Neural cell (in vitro differentiated cells): ENCODE data around the gene NLRC5. TPM values are rescaled to one million over a fixed set of nuclear protein-coding genes. Genes with fewer than 3 reads are reported as not detected.

Experiments
- H2AFZ ChIP-seq: fragments of 200-600, 300-800 bp; sonication (generic), shearing (Covaris generic); 2 replicates; pipeline ENCODE4 v1.6.0; 2014; ENCODE audit warnings: low read depth, mild to moderate bottlenecking, antibody characterized with exemption, low read length, moderate library complexity
- H3F3A ChIP-seq: fragments of 200-600 bp; shearing (Covaris generic); 2 replicates; pipeline ENCODE4 v1.6.1; 2016; ENCODE audit warnings: mild to moderate bottlenecking, moderate library complexity, mixed read lengths, antibody characterized with exemption, low read length; ENCODE audit not compliant: insufficient read depth, poor library complexity, severe bottlenecking
- H3K27ac ChIP-seq: fragments of 200-600, 300-800 bp; sonication (generic), shearing (Covaris generic); 2 replicates; pipeline ENCODE4 v1.5.1; 2014; ENCODE audit warnings: mild to moderate bottlenecking, low read length, moderate library complexity
- H3K27me3 ChIP-seq: fragments of 300-800, 200-600 bp; sonication (generic), shearing (Covaris generic); 2 replicates; pipeline ENCODE4 v1.6.0; 2014; ENCODE audit warnings: mild to moderate bottlenecking, low read depth, low read length, moderate library complexity; ENCODE audit not compliant: insufficient read depth
- H3K36me3 ChIP-seq: fragments of 300-800, 200-600 bp; sonication (generic), shearing (Covaris generic); 2 replicates; pipeline ENCODE4 v1.5.1; 2014; ENCODE audit warnings: mild to moderate bottlenecking, antibody characterized with exemption, low read length, moderate library complexity; ENCODE audit not compliant: insufficient read depth
- H3K4me2 ChIP-seq: fragments of 300-800, 200-600 bp; sonication (generic), shearing (Covaris generic); 2 replicates; pipeline ENCODE4 v1.6.0; 2014; ENCODE audit warnings: mild to moderate bottlenecking, low read length
- H3K4me3 ChIP-seq: fragments of 300-800, 200-600 bp; sonication (generic), shearing (Covaris generic); 2 replicates; pipeline ENCODE4 v1.5.1; 2014; ENCODE audit warnings: mild to moderate bottlenecking, low read length, moderate library complexity
- H3K79me2 ChIP-seq: fragments of 200-600 bp; shearing (Covaris generic); replicated peaks from 2 replicates; pipeline ENCODE4 v1.6.0; 2014; ENCODE audit warnings: mild to moderate bottlenecking, low read length, moderate library complexity; ENCODE audit not compliant: insufficient read depth
- H3K9ac ChIP-seq: fragments of 300-800, 200-600 bp; sonication (generic), shearing (Covaris generic); 2 replicates; pipeline ENCODE4 v1.6.1; 2016; ENCODE audit warnings: mild to moderate bottlenecking, low read length, mixed read lengths
- H3K9me2 ChIP-seq: fragments of 200-600 bp; shearing (Covaris generic); 2 replicates; pipeline ENCODE4 v1.6.1; 2016; ENCODE audit warnings: mild to moderate bottlenecking, low read length, mixed read lengths; ENCODE audit not compliant: insufficient read depth
- H3K9me3 ChIP-seq: fragments of 200-600, 300-800 bp; sonication (generic), shearing (Covaris generic); 2 replicates; pipeline ENCODE4 v1.6.1; 2016; ENCODE audit warnings: mild to moderate bottlenecking, mixed run types, low read length, moderate library complexity, mixed read lengths
- H4K20me1 ChIP-seq: fragments of 200-600 bp; shearing (Covaris generic); 2 replicates; pipeline ENCODE4 v1.6.1; 2016; ENCODE audit warnings: mild to moderate bottlenecking, mixed run types; ENCODE audit not compliant: insufficient read depth
- EP300 ChIP-seq: fragments of 450-650 bp; conservative IDR thresholded peaks from 2 replicates; pipeline ENCODE4 v1.6.1; 2014; ENCODE audit warnings: antibody characterized with exemption, mild to moderate bottlenecking, moderate library complexity; ENCODE audit not compliant: poor library complexity, severe bottlenecking
- EZH2 ChIP-seq: fragments of 200-600, 300-800 bp; shearing (Covaris generic), sonication (generic); IDR thresholded peaks from 2 replicates; pipeline ENCODE4 v1.6.1; 2014; ENCODE audit warnings: antibody characterized with exemption, low read length, borderline replicate concordance, mild to moderate bottlenecking; ENCODE audit not compliant: insufficient read depth, poor library complexity, severe bottlenecking
- MXI1 ChIP-seq: fragments of 450-650 bp; conservative IDR thresholded peaks from 2 replicates; pipeline ENCODE4 v1.6.1; 2014; ENCODE audit warnings: antibody characterized with exemption, mild to moderate bottlenecking; ENCODE audit not compliant: poor library complexity, severe bottlenecking
- POLR2AphosphoS5 ChIP-seq: IDR thresholded peaks from 2 replicates; pipeline ENCODE4 v1.6.1; 2012
- RAD21 ChIP-seq: fragments of 450-650 bp; conservative IDR thresholded peaks from 2 replicates; pipeline ENCODE4 v1.6.1; 2014; ENCODE audit warnings: antibody characterized with exemption, mild to moderate bottlenecking, moderate library complexity
- SMC3 ChIP-seq: fragments of 450-650 bp; conservative IDR thresholded peaks from 2 replicates; pipeline ENCODE4 v1.6.1; 2014; ENCODE audit warnings: antibody characterized with exemption, mild to moderate bottlenecking, moderate library complexity; ENCODE audit not compliant: poor library complexity
- TAF1 ChIP-seq: IDR thresholded peaks from 2 replicates; pipeline ENCODE4 v1.6.1; 2012; ENCODE audit warnings: low read depth
- polyA plus RNA-seq: library from polyadenylated mRNA; depleted of rRNA; stranded (reverse); fragments of >200 nt; gene quantifications from 2 replicates; pipeline ENCODE4 v1.2.3, GENCODE V29; 2014
- TF ChIP-seq, protein P1 (sequence below): IDR thresholded peaks from 2 replicates; pipeline ENCODE4 v1.6.1; 2012; ENCODE audit warnings: borderline replicate concordance
- TF ChIP-seq, protein P2 (sequence below): fragments of 450-650 bp; IDR thresholded peaks from 2 replicates; pipeline ENCODE4 v1.5.1; 2014; ENCODE audit warnings: antibody characterized with exemption, mild to moderate bottlenecking, moderate library complexity; ENCODE audit not compliant: poor library complexity, severe bottlenecking

NLRC5 gene
- polyA plus RNA-seq, 1 donor from 2014 or later: not detected

DNA sequence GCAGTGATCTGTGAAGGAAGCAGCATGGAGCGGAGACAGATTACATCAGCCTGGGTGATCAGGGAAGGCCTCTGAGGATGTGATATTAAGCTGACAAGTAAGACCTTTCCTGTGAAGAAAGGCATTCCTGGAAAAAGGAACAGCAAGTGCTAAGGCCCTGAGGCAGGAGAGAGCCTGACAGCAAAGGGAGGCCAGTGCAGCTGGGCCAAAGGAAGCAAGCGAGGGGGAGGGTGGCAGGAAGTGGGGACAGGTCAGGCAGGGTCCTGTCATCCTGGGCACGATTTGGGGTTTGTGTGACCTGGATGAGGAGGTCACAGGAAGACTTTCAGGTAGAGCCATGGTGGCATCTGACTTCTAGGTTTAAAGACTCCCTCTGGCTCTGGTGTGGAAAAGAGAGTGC, 115.3 kb downstream of the NLRC5 start:
- no peak overlapping the region for H3K4me3 ChIP-seq
- H3K27me3 ChIP-seq: no peaks in the 10 kb centered on the region
- no peaks in the 10 kb centered on the region for H3K9me3 ChIP-seq
- H2AFZ ChIP-seq: no peak overlapping the region
- no peaks in the 10 kb centered on the region for H3F3A ChIP-seq
- H3K4me2 ChIP-seq: no peak overlapping the region
- H3K27ac ChIP-seq: no peak overlapping the region
- no peaks in the 10 kb centered on the region for H3K79me2 ChIP-seq
- H3K36me3 ChIP-seq: no peaks in the 10 kb centered on the region
- TF ChIP-seq POLR2AphosphoS5 (no peak), EZH2 (no peak), TAF1 (no peak), MXI1 (no peak), EP300 (no peak), RAD21 (no peak), SMC3 (no peak)
- TF ChIP-seq, protein P1, sequence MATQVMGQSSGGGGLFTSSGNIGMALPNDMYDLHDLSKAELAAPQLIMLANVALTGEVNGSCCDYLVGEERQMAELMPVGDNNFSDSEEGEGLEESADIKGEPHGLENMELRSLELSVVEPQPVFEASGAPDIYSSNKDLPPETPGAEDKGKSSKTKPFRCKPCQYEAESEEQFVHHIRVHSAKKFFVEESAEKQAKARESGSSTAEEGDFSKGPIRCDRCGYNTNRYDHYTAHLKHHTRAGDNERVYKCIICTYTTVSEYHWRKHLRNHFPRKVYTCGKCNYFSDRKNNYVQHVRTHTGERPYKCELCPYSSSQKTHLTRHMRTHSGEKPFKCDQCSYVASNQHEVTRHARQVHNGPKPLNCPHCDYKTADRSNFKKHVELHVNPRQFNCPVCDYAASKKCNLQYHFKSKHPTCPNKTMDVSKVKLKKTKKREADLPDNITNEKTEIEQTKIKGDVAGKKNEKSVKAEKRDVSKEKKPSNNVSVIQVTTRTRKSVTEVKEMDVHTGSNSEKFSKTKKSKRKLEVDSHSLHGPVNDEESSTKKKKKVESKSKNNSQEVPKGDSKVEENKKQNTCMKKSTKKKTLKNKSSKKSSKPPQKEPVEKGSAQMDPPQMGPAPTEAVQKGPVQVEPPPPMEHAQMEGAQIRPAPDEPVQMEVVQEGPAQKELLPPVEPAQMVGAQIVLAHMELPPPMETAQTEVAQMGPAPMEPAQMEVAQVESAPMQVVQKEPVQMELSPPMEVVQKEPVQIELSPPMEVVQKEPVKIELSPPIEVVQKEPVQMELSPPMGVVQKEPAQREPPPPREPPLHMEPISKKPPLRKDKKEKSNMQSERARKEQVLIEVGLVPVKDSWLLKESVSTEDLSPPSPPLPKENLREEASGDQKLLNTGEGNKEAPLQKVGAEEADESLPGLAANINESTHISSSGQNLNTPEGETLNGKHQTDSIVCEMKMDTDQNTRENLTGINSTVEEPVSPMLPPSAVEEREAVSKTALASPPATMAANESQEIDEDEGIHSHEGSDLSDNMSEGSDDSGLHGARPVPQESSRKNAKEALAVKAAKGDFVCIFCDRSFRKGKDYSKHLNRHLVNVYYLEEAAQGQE: no peak
- TF ChIP-seq, protein P2, sequence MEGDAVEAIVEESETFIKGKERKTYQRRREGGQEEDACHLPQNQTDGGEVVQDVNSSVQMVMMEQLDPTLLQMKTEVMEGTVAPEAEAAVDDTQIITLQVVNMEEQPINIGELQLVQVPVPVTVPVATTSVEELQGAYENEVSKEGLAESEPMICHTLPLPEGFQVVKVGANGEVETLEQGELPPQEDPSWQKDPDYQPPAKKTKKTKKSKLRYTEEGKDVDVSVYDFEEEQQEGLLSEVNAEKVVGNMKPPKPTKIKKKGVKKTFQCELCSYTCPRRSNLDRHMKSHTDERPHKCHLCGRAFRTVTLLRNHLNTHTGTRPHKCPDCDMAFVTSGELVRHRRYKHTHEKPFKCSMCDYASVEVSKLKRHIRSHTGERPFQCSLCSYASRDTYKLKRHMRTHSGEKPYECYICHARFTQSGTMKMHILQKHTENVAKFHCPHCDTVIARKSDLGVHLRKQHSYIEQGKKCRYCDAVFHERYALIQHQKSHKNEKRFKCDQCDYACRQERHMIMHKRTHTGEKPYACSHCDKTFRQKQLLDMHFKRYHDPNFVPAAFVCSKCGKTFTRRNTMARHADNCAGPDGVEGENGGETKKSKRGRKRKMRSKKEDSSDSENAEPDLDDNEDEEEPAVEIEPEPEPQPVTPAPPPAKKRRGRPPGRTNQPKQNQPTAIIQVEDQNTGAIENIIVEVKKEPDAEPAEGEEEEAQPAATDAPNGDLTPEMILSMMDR: no peak
- no peak overlapping the region for H3K9ac ChIP-seq
- H4K20me1 ChIP-seq: no peaks in the 10 kb centered on the region
- no peaks in the 10 kb centered on the region for H3K9me2 ChIP-seq

DNA sequence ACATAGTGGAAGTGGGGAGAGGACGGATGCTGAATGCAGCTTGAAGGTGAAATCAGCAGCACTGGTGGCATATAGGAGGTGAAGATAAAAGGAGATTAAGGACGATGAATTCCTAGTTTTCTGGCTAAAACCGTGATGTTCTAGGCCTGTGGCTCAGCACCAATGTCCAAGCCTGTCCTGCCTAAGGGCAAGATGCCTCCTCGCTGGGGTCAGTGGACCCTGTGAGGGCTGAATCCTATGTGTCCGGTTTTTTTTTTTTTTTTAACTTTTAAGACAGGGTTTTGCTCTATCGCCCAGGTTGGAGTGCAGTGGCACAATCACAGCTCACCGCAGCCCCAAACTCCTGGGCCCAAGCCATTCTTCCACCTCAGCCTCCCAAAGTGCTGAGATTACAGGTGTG, 115.8 kb downstream of the NLRC5 start:
- H3K36me3 ChIP-seq: no peaks in the 10 kb centered on the region
- TF ChIP-seq MXI1: no peak
- no peaks in the 10 kb centered on the region for H3F3A ChIP-seq
- H3K4me2 ChIP-seq: no peak overlapping the region
- H3K27me3 ChIP-seq: no peaks in the 10 kb centered on the region
- no peak overlapping the region for H3K9ac ChIP-seq
- H3K9me3 ChIP-seq: no peaks in the 10 kb centered on the region
- H4K20me1 ChIP-seq: no peaks in the 10 kb centered on the region
- no peak overlapping the region for H3K4me3 ChIP-seq
- H3K9me2 ChIP-seq: no peaks in the 10 kb centered on the region
- H3K27ac ChIP-seq: no peak overlapping the region
- H3K79me2 ChIP-seq: no peaks in the 10 kb centered on the region
- H2AFZ ChIP-seq: no peak overlapping the region

DNA sequence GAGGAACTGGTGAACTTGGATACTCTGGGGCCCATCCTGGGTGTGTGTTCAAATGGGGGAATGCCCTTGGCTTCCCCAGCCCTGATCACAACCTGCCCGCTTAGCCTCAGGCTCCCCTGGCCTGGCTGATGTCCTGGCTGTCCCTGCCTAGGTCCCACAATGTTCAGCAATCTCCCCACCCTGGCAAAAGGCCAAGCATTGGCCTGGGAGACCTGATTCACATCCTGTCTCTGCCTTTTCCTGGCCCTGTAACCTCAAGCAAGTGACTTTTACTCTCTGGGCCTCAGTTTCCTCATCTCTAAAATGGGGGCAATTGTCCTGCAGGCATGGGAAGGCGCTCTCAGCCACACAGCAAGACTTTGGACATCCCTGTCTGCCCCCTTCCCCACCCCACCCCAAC, 117.4 kb downstream of the NLRC5 start:
- H3K36me3 ChIP-seq: no peaks in the 10 kb centered on the region
- H3F3A ChIP-seq: no peaks in the 10 kb centered on the region
- TF ChIP-seq RAD21: no peak
- no peaks in the 10 kb centered on the region for H3K9me3 ChIP-seq
- no peak overlapping the region for H3K4me2 ChIP-seq
- no peak overlapping the region for H3K27ac ChIP-seq
- no peaks in the 10 kb centered on the region for H3K27me3 ChIP-seq
- H3K4me3 ChIP-seq: no peak overlapping the region
- no peak overlapping the region for H2AFZ ChIP-seq
- H3K9me2 ChIP-seq: no peaks in the 10 kb centered on the region
- no peak overlapping the region for H3K9ac ChIP-seq
- H3K79me2 ChIP-seq: no peaks in the 10 kb centered on the region
- no peaks in the 10 kb centered on the region for H4K20me1 ChIP-seq
